HT1080 (cell line): Measurements from ENCODE around the gene KIAA1549. TPM values are rescaled to one million over a fixed set of nuclear protein-coding genes. Genes with fewer than 3 reads are reported as not detected.
A peak's percentile ranks its signal among the peaks of the same experiment; 100 is the strongest.

ENCODE experiments used
- DNase-seq: peaks from one replicate; pipeline ENCODE4 v3.0.0-alpha.2; 2015; ENCODE audit warnings: low read depth
- total RNA-seq: library from RNA; depleted of rRNA; stranded (reverse); fragments of >200 nt; shearing (Covaris generic); gene quantifications from 2 replicates; pipeline ENCODE4 v1.2.3, GENCODE V29; 2014

Gene KIAA1549
- total RNA-seq, 1 experiment from 2014 or later: 4.1 TPM

DNA sequence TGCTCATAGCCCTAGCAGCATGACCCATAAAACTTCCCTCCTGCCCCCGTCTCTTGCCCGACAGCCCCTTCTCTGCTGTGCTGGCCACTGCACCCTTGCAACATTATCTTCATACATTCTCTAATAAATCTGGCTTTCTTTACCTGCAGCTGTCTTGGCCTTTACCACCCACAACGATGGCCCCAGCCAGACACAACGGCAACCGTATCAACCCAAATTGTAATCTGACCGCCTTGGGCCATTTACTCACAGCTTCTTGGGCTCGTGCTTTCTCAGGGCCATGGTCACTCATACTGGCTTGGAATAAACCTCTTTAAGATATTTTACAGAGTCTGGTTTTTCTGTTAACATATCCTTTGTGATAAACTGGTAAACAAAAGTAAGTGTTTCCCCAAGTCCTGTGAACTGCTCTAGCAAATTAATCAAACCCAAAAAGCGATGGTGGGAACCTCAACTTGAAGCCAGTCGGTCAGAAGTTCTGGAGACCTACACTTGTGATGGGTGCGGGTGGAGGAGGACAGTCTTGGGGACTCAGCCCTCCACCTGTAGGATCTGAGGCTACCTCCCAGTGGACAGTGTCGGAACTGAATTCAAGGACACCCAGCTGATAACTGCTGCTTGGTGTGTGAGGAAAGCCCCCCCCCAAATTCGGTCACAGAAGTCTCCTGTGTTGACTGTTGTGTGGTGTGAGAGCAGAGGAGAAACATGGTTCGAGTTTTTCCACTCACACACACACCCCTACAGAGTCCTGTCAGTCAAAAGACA, 95.6 kb downstream of the KIAA1549 start:
- DNase-seq: no peak

DNA sequence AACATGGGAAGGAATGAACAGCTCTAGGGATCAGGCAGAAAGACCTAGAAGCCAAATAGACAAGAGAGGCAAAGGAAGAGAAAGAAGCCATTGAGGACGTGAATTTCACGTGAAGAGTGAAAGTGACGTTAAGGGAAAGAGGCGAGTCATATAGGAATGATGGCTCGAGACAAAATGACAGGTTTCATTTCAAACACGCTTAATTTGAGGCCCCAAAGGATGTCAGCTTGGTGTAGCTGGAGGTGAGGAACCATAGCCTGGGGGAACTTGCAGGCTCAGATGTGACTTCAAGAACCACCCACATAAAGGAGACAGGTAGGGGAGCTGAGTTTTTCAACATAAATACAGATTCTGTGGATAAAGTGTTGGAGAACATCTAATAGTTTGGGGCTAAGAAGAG, 98.9 kb downstream of the KIAA1549 start:
- no peak for DNase-seq

DNA sequence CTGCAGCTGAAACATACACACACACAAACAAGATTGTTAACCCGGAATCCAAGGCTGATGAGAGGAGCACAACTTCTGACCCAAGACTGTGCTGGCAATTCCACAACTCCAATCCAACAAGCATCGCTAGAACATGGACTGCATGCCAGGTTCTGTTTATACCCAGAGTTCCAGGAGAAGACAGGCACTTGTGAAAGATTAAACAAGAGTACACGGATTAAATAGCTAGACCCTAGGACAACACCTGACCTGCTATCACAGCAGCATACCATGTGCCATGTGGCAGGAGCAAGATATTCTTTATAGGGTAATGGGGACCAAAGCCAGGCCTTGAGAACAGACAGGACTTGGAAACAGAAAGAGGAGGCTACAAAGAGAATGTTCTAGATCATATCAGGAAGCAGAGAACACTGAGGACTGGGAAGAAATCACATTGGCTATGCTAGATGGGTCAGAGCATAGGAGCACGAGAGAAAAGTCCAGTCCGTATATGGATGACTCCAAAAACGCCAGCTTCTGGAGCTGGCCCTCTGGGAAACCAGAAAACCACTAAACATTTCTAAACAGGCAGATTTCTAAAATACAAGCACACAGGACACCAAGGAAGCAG, 99.5 kb downstream of the KIAA1549 start:
- DNase-seq: no peak

DNA sequence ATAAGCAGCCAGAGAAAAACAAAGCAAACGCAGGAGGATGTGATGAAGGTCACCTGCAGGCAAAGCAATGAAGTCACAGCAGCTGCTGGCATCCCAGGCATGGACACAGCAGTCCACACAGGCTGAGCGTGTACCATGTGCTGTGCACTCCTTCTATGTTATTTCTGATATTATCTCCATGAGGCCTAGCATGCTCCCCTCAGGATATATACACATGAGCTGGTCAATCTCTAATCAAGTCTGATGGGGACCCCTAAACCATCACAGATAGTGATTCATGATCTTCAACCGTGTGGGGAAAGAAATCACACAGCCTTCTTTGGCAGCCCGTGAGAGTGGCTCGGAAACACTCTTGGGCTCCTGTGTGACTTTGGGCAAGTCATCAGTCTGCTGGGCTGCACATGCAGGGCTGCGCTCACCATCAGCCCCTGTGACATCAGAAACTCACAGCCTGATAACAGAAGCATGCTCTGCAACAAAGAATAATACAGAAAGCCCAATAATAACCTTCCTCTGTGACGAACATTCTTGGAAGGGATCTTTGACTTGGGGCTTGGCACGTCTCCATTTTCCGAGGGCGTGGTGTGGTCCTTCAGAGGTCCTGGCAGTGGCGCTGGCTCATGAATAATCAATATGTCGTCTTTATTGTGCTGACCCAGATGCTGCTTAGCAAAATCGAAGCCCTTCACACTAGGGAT, 100.2 kb downstream of the KIAA1549 start:
- no peak for DNase-seq

DNA sequence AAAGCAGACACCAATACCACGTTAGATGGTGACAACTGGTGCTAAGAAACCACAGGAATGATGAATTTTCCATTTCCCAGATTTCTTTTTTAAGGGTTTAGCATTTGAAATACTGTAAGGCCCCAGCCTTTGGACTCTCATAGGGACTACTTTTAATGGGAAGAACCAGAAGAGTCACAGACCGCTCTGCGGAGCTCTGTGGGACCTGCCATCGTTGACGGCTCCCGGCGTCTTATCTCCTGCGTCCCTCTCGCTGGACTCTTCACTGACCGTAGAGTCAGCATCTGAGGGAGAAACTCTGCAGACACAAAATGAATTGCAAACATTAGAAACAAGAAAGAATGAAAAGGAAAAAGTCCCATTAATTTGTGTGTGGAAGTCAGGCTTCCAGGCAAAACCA, 101.8 kb downstream of the KIAA1549 start:
- DNase-seq: no peak

DNA sequence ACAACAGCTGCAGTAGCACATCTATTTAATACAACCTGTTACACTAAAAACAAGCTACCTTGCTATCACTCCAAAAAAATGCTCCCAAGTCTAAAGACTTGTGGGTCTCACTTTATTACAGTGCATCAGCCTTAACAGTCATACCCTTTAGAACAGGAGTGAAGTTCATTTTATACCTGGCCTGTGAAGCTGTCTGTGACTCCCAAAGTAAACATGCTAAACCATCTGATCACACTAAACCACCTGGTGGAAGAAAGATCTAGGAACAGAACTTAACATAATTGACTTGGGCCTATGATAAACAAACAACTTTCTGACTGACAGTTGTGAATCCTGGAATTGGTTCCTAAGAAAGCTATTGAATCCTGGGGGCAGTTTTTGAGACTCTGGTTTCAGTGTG, 102.3 kb downstream of the KIAA1549 start:
- DNase-seq: no peak

DNA sequence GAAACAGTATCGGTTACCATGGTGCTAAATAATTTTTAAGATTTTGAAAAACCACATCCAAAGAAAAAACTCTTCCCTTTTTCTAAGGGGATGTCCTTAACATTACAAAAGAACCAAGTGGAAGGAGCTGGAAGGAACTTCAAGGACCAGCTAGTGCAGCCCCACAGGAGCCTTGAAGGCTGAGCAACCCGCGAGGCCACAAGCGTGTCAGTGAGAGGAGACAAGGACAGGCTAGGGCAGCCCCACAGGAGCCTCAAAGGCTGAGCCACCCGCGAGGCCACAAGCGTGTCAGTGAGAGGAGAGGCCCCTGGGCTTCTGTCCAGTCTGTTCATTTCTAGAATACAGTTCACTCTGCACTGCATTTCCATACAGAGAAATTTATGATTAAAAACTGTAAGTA, 103.1 kb downstream of the KIAA1549 start:
- DNase-seq: no peak

DNA sequence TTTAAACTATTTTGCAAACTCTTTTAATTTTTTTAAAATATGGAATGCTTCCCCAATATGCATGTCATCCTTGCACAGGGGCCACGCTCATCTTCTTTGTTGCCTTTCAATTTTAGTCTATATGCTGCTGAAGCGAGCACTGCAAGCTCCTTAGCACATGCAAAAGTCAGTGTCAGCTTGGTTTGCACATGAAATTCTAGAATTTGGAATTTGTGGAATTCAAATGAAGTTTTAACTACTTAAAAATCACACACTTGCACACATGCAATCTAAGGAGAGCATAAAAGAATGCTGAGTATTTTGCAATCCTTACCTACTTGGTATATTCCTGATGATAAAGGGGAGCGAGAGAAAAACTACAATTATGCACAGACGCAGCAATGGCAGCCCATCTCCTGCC, 104.9 kb downstream of the KIAA1549 start:
- DNase-seq: no peak

DNA sequence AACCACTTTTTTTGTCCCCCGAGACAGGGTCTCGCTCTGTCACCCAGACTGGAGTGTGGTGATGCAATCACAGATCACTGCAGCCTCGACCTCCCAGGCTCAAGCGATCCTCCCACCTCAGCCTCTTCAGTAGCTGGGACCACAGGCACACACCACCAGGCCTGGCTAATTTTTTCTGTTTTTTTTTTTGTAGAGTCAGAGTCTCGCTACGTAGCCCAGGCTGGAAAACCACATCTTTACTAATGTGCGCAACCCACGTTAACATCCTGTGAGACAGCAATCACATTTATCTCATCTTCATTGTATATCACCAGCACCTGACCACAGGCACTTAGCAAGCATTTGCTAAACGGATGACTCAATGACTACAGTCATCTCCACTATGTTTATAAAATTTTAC, 105.4 kb downstream of the KIAA1549 start:
- DNase-seq: peak; percentile 98

DNA sequence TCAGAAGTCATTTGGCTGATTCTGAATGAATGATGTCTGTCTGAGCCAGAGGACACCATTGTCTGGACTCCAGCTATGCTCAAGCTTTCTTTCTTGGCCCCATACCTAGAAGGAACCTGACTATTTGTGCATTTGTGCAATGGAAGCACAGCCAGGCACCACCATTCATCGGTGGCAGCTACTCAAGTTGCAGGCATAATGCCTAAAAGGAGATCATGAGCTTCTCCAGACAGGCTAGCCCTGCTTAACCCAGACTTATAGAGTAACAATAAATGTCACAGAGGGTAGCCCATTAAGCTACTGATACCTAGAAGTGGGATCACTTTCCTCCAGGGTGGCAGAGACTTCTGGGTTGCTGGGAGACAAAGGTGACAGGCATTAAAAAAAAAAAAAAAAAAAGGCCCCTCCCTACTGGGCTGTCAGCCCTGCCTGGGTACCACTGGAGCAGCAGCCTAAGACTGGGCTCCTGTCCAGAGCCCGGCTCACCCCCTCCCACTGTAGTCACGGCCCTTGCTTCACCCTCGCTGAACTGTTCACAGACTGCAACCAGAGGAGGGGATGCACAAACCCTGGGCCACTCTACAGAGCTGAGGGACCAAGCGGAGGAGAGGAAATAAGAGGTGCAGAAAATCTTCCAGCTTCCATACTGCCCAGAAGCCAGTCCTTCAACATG, 107.8 kb downstream of the KIAA1549 start:
- DNase-seq: no peak

DNA sequence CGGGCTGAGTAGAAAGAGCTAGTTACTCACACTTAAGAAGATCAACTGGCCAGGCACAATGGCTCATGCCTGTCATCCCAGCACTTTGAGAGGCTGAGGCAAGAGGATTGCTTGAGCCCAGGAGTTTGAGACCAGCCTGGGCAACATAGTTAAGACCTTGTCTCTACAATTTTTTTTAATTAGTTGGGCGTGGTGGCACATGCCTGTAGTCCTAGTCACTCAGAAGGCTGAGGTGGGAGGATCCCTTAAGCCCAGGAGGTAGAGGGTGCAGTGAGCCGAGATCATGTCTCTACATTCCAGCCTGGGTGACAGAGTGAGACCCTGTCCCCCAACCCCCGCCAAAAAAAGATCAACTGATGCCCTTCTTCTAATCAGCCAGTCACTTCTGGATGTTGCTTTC, 108.6 kb downstream of the KIAA1549 start:
- DNase-seq: peak; percentile 70

DNA sequence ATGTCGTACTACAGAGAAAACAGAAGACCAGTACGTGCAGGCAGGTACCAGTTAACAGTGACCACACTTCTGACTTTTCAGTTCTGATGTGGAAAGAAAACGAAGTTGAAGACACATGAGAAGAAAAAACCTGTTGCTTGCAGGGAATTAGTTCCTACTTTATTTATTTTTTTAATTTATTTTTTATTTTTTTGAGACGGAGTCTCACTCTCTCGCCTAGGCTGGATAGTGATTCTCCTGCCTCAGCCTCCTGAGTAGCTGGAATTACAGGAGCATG, 109.4 kb downstream of the KIAA1549 start:
- no peak for DNase-seq

DNA sequence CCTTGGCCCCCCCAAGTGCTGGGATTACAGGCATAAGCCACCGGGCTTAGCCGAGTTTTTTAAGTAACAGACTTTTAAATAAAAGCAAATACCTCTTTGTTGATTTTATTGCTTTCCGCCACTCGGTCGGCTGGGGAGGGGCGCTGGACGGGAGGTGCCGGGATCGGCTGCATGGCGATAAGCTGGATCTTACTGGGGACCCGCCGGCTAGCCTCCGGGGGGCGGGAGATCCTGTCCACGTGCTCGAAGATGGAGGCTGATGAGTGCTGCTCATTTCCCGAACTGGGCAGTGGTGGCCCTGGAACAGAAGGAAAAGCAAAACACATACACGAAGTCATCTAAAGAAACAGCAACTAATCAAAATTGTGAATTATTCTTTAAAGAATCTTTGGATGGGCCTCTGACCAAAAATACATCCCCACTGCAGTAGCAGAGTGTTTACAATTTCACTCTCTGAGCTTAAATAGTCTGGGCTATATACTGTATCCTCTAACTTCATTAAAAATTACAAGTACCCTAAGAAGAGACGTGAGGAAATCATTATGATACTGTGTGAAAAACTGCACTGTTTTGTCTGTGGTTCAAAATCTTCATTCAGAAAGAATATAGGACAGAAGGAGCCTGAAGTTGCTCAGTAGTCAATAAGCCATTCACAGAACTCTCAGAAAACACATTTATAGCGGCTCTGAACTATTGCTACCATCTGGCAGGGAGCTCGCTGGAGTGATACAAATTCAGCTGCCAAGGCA, 110.0 kb downstream of the KIAA1549 start:
- DNase-seq: no peak

DNA sequence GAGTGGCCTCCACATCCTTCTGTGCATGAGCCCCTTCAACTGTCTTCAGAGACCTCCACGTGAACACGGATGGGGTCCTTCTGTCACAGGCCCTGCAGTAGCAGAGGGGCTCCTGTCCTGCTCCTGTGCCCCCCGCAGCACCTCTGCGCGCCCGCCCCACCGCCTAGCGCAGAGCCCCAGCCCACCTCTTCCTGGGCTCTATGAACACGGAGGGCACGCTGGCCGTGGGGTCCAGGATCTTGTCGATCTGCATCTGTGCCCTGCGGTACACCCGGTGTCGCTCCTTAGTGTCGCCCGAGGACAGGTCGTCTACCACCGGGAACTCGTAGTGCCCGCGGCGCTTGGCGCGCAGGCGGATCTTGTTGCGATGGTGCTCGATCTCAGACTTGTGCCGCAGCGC, 111.8 kb downstream of the KIAA1549 start:
- DNase-seq: no peak

DNA sequence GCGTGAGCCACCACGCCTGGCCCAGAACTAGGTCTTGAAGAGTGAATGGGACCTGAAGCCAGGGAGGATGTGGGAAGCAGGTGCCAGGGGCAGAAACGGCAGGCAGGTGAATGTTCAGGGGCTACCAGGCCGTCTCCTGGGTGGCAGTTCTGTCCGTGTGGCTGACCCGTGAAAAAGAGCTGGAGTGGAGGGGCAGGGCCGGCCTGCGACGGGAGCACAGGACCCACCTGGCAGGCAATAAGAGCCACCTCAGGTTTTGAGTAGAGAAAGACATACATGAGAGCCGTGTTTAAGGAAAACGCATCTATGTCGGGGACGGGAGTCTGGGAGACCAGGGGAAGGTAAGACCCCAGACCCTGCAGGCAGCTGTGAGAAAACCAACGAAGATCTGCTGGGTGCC, 112.5 kb downstream of the KIAA1549 start:
- DNase-seq: no peak

DNA sequence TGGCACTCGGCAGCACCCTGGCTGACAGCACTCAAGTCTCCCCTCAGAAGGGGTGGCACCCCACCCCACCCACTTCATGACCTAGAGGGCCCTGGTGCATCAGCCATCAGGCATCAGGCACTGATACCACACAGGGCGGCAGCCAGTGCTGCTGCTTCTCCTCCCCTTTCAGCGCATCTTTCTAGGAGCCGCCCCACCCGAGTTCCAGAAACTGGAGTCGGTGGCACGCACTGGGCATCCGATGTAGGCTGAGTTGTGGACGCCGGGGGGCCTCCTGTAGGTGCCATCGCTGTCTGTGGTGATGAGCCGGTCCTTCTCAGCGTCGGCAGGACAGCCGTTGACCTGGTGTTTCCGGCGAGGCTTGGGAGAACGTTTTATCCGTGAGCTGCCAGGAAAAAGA, 113.4 kb downstream of the KIAA1549 start:
- DNase-seq: no peak

DNA sequence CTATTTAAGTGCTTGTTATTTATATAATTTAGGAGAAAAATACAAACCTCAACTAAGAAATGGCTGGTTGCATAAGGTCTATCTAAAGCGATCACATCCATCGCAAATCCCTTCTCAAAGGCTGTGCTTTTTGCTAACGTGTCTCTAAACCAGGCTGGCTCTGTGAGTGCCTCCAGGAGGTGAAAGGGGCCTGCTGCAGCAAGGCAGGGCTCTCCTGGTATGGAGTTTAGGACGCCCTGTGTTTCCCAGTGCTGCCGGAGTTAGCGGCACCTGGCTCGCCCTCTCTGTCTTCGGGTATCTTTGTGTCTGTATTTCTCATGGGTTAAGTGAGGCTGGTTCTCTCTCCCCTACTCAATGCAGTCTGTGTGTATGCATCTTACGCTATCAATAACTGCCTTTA, 114.8 kb downstream of the KIAA1549 start:
- DNase-seq: no peak

DNA sequence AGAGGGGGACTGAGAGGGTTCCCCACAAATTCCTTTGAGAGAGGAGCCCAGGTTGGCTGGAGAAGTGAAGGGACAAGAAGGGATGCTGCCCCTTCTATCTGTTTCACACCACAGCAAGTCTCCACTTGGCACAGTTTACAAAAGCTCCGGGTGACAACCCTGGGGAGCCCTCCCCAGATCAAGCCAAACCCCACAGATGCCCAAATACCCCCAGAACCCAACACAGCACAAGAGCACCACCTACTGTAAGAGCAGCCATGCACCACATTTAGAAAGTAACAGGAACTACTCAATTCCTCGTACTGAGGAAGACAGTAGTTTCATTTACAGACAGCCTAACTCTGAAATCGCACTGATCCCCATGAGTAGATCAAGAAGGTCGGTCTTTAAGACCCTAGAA, 115.3 kb downstream of the KIAA1549 start:
- no peak for DNase-seq

DNA sequence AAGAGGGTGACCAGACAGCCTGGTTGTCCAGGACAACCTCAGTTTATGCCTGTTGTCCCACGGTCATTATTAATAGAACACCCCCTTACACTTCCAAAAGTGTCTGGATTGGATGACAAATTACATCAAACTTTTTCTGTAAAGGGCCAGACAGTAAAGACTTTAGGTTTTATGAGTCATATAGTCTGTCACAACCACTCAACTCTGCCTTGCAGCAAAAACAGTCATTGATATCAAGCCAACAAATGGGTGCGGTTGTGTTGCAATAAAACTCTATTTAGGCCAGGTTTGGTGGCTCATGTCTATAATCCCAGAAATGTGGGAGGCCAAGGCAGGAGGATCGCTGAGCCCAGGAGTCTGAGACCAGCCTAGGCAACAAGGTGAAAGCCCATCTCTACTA, 116.5 kb downstream of the KIAA1549 start:
- peak; percentile 87 for DNase-seq

DNA sequence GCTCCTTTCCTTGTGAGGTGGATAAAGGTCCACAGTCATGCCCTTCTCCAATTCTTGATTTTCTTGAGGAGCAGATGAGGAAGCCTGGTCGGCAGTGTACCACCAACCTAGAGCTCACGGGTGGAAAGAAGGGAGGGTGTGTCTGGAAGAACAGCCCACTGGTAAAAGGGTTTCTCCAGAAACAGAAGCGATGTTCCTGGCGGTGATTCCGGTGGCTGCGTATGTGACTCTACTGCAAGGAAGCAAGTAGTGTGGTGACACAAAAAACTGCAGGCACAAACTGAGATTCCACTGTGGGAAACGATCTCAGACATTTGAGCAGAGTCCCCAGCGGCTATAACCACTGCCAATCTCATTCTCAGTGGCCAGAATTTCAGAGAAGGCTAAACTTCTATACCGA, 117.3 kb downstream of the KIAA1549 start:
- DNase-seq: no peak

DNA sequence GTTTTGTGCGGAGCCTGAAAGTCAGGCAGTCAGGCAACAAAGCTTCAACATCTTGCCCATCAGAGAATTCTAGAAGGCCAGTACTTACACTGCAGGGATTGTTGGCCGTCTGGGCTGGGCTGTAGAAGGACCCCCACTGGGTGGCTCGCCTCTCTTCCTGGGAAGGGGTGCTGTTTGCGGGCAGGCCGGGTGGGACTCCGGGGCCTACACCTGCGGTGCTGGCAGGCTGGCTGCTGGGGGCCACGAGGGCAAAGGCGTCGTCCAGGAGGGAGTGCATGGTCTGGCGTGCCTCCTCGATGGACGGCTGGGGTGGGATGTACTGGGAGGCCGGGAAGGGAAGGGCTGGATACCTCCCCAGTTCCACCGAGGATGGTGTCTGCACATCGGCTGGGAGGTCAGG, 120.1 kb downstream of the KIAA1549 start:
- no peak for DNase-seq

DNA sequence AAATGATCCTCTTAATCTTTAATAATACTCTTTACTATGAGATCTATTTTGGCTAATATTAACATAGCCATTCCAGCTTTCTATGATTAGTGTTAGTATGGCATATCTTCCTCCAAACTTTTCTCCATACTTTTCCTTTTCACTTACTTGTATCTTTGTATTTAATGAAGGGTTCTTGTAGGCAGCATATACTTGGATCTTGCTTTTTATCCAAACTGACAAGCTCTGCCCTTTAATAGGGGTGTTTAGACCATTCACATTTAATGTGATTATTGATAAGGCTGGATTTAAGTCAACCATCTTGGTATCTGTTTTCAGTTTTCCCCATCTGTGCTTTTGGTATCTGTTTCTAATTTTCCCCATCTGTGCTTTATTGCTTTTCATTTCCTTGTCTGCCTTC, 123.5 kb downstream of the KIAA1549 start:
- DNase-seq: no peak
